Spleen (tissue), 11 donors: ENCODE data around the gene PVALEF. TPM values are rescaled to one million over a fixed set of nuclear protein-coding genes. Genes with fewer than 3 reads are reported as not detected.
A peak's percentile ranks its signal among the peaks of the same experiment; 100 is the strongest.

Experiments
- DNase-seq: peaks from one replicate; pipeline ENCODE4 v3.0.0-alpha.2; 2020
- H3K27ac ChIP-seq, 8 donors: fragments of 200-600 bp; sonication (generic) in 7 of 8; 1 replicate in 4 of 8; 2 replicates in 4 of 8; pipeline versions ENCODE4 v1.5.0 to v1.8.0; 2016 to 2021; ENCODE audit warnings: inconsistent platforms in 4 of 8, mild to moderate bottlenecking in 4 of 8, moderate library complexity in 1 of 8
- H3K27me3 ChIP-seq, 7 donors: fragments of 200-600 bp; sonication (generic) in 6 of 7; replicated peaks in 1 of 7; 1 replicate in 4 of 7; 2 replicates in 3 of 7; pipeline versions ENCODE4 v1.5.0 to v1.8.0; 2016 to 2021; ENCODE audit warnings: inconsistent platforms in 3 of 7, mild to moderate bottlenecking in 1 of 7
- H3K36me3 ChIP-seq, 6 donors: fragments of 200-600 bp; sonication (generic) in 5 of 6; 1 replicate in 4 of 6; 2 replicates in 2 of 6; pipeline versions ENCODE4 v1.5.0 to v1.8.0; 2016 to 2021; ENCODE audit warnings: inconsistent platforms in 2 of 6
- H3K4me1 ChIP-seq, 6 donors: fragments of 200-600 bp; sonication (generic) in 5 of 6; 1 replicate in 3 of 6; 2 replicates in 3 of 6; pipeline versions ENCODE4 v1.5.0 to v1.8.0; 2016 to 2021; ENCODE audit warnings: inconsistent platforms in 3 of 6
- H3K4me3 ChIP-seq, 8 donors: fragments of 200-600 bp; sonication (generic) in 7 of 8; 1 replicate in 4 of 8; 2 replicates in 4 of 8; pipeline versions ENCODE4 v1.5.0 to v1.8.0; 2016 to 2021; ENCODE audit warnings: inconsistent platforms in 4 of 8, mild to moderate bottlenecking in 4 of 8, moderate library complexity in 2 of 8
- H3K9me3 ChIP-seq, 8 donors: fragments of 200-600 bp; sonication (generic) in 7 of 8; 1 replicate in 4 of 8; 2 replicates in 4 of 8; pipeline versions ENCODE4 v1.5.0 to v1.8.0; 2016 to 2021; ENCODE audit warnings: inconsistent platforms in 4 of 8
- POLR2A ChIP-seq, 3 donors: fragments of 450-650 bp; IDR thresholded peaks; one replicate each; pipeline ENCODE4 v1.5.1; 2017; ENCODE audit warnings: antibody characterized with exemption in 3 of 3, mild to moderate bottlenecking in 1 of 3
- POLR2AphosphoS5 ChIP-seq, 3 donors: sonication (generic); formaldehyde crosslinking; IDR thresholded peaks; one replicate each; pipeline ENCODE4 v1.5.1; 2017; ENCODE audit warnings: antibody characterized with exemption in 3 of 3
- WGBS, 5 donors: extraction: QIAGEN DNeasy Blood & Tissue Kit in 3 of 5; methylation state at CpG; one replicate each; pipeline versions ENCODE4 v1.1.5 to v1.1.7; 2013 to 2018; 5-methylcytosine and 5-hydroxymethylcytosine counted together
- intact Hi-C: fragments of 100-400 bp; cut with DNase I; formaldehyde crosslinking; loops from one replicate; pipeline ENCODE4 v1.15.0; 2023; ENCODE audit warnings: low total_unique reads
- polyA plus RNA-seq, 3 donors: library from polyadenylated mRNA; stranded (reverse); fragments of 200-250 nt; gene quantifications; one replicate each; pipeline ENCODE4 v1.2.1, GENCODE V29; 2013
- total RNA-seq, 7 donors: library from RNA; depleted of rRNA in 3 of 7; stranded (reverse); fragments of >200 nt in 3 of 7; fragmentation: NEBNext Ultra II Directional in 4 of 7; extraction: Animal tissue kit (Norgen Biotek cat#: 25700) in 4 of 7; gene quantifications; one replicate each; pipeline versions ENCODE4 v1.1.0 to v1.2.1, GENCODE V29; 2016 to 2021
- TF ChIP-seq, protein P1 (sequence below), 11 experiments: fragments of 200-600 bp in 7 of 11; fragments of 450-650 bp in 4 of 11; sonication (generic) in 4 of 11; IDR thresholded peaks in 8 of 11; conservative IDR thresholded peaks in 3 of 11; 1 replicate in 7 of 11; 2 replicates in 4 of 11; pipeline versions ENCODE4 v1.4.0 to v1.8.0; 2016 to 2021; ENCODE audit warnings: antibody characterized with exemption in 11 of 11, inconsistent platforms in 4 of 11, mild to moderate bottlenecking in 1 of 11
- donor health status: healthy with polysubstance abuse.
- donor health status: DM: no; HTN: no; CAD: no; lungs with moderate emphysema.
- donor health status: DM: no; HTN: no; CAD: no.
- donor health status: Bipolar disorder and iron deficiency.
- donor health status: healthy.
- donor health status: DM: no; HTN: no; CAD: no.
- donor health status: DM: yes; HTN: yes; CAD: no.

PVALEF gene
- total and polyA plus RNA-seq, 10 donors = not detected

DNA sequence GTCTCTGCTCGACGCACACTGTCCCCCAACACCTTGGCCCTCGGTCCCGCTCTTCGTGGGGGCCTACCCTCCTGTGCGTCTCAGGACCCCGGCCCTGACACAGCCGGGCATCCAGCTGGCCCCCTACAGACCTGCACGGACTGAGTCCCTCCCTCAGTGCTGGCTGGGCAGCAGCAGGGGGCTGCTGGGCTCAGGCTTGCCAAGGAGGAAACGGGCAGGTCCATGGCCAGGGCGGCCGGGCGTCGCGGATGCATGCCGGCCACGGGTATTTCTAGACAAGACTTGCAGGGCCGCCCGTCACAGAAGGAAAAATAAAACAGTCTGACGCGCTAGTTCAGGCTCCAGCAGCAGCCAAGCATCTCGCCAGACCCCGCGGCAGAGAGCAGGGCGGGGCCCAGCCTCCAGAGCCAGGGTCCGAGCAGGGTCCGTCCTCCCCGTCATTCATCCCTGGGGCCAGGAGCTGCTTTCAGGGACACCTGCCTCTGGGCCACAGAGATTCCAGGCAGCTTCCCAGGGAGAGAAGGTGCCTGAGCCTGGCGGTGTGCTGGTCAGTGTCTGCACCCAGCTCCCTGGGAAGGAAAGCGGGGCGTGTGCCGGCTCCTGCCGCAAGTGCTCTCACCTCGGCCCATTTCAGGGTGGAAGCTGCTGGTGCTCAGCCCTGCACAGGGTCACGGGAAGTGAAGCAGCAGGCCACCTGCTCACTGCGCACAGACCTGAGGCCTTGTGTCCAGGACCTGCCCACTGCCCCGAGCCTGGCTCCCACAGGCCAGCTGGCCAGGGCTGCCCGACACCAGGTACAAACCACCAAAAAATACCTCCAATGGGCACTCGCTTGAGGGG lies 7.2 kb upstream of the PVALEF start:
- H3K27ac ChIP-seq = peak overlapping the region in 4 of 8 donors; percentile 14 to 27 (median 18)
- peak; percentile 76 for DNase-seq
- TF ChIP-seq POLR2A (IDR thresholded peaks at IDR 0.05) (no peak), POLR2AphosphoS5 (IDR thresholded peaks at IDR 0.05) (no peak)
- TF ChIP-seq, protein P1, sequence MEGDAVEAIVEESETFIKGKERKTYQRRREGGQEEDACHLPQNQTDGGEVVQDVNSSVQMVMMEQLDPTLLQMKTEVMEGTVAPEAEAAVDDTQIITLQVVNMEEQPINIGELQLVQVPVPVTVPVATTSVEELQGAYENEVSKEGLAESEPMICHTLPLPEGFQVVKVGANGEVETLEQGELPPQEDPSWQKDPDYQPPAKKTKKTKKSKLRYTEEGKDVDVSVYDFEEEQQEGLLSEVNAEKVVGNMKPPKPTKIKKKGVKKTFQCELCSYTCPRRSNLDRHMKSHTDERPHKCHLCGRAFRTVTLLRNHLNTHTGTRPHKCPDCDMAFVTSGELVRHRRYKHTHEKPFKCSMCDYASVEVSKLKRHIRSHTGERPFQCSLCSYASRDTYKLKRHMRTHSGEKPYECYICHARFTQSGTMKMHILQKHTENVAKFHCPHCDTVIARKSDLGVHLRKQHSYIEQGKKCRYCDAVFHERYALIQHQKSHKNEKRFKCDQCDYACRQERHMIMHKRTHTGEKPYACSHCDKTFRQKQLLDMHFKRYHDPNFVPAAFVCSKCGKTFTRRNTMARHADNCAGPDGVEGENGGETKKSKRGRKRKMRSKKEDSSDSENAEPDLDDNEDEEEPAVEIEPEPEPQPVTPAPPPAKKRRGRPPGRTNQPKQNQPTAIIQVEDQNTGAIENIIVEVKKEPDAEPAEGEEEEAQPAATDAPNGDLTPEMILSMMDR (IDR thresholded peaks at IDR 0.05 in 8 of 11, conservative IDR thresholded peaks at IDR 0.05 in 3 of 11) = no peak
- WGBS, 5 donors = 76 to 84% (median 81%) methylated on average over 25 to 39 of the region's 39 CpGs
- peaks cover 6 to 60% (median 29%) of the 10 kb centered on the region in 6 donors for H3K4me1 ChIP-seq
- peaks cover 0 to 3% (median 0%) of the 10 kb centered on the region in 6 donors for H3K36me3 ChIP-seq
- peaks cover 0 to 38% (median 4%) of the 10 kb centered on the region in 7 donors for H3K27me3 ChIP-seq
- intact Hi-C loops = no loop called here
- H3K9me3 ChIP-seq = no peaks in the 10 kb centered on the region
- H3K4me3 ChIP-seq = peak overlapping the region in 1 of 8 donors; percentile 71

DNA sequence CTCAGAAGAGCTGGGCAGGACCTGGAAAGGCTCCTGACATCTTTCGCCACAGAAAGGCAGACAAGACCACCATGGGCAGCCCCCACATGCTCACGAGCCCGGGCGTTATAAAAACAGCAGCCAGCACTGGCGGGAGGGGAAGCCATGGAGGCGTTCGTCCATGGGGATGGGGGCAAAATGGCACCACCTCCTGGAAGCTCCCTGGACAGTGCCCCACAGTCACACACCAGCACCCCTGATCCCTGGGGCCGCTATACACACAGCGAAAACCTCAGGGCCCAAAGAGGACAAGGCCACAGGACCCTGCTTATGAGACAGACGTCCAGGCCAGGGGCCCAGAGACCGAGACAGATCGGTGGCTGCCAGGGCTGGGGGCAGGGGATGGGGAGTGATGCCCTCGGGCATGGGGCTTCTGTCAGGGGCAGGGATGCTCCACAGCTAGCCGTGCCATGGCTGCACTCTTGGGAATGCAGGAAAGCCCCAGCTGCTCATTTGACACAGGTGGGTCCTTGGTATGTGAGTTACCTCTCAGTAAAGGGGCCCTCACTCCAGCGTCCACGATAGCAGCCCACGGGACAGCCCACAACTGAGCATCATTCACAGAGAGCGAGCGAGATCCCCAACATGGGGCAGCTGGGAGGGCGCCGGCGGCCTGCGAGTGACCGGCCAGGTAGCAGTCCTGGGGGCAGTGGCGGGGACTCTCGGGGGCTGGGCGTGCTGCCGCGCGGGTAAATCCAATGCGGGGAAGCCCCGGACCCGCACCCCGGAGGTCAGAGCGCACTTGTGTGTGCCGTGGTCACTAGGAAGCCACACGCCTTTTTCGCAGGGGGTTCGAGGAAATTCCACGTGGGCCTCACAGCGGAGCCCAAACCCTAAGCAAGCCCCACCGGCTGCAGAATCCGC lies 6.4 kb upstream of the PVALEF start:
- peak; percentile 76 for DNase-seq
- Histone ChIP-seq H3K27me3 (peaks cover 0 to 46% (median 4%) of the 10 kb centered on the region in 7 donors), H3K4me3 (peak overlapping the region in 7 of 8 donors; percentile 35 to 71 (median 45)), H3K9me3 (no peaks in the 10 kb centered on the region), H3K4me1 (peaks cover 6 to 52% (median 29%) of the 10 kb centered on the region in 6 donors), H3K36me3 (peaks cover 0 to 3% (median 0%) of the 10 kb centered on the region in 6 donors), H3K27ac (peak overlapping the region in 4 of 8 donors; percentile 73 to 94 (median 82))
- TF ChIP-seq, protein P1 (IDR thresholded peaks at IDR 0.05 in 8 of 11, conservative IDR thresholded peaks at IDR 0.05 in 3 of 11) = no peak
- no peak for TF ChIP-seq POLR2A (IDR thresholded peaks at IDR 0.05)
- no peak for TF ChIP-seq POLR2AphosphoS5 (IDR thresholded peaks at IDR 0.05)
- intact Hi-C loops = no loop called here
- 85 to 91% (median 87%) methylated on average over 40 to 43 of the region's 43 CpGs for WGBS, 5 donors

DNA sequence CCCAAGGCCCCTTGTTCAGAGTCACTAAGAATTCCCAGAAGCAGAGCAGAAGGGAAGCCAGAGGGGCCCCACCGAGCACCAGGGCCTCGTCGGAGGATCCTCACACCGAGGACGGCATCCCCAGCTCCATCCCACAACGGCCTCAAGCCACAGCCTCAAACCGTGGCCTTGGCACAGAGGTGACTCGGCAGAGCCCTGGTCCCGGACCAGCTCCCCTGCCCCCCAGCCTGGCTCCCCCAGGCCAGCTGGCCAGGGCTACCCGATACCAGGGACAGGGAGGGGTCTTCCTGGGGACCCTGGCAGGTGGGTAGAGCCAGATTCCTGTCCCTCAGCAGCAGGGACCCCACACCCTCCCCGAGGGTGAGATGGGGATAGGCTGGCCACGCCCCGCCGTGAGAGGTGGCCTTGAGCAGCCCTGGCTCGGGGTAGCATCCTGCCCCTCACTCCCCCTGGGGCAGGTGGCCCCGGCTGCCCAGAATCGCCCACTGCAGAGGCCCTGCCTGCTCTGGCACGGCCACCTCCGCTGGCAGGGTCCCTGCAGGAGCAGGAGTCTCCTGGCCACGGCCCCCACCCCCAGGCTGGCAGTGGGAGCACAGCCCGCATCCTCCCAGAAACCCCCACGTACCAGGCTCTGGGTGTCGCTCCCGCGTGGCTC lies 5.6 kb upstream of the PVALEF start:
- TF ChIP-seq POLR2AphosphoS5 (IDR thresholded peaks at IDR 0.05) (no peak), POLR2A (IDR thresholded peaks at IDR 0.05) (no peak)
- TF ChIP-seq, protein P1 (IDR thresholded peaks at IDR 0.05 in 8 of 11, conservative IDR thresholded peaks at IDR 0.05 in 3 of 11) = no peak
- intact Hi-C loops = no loop called here
- H3K4me3 ChIP-seq = peak overlapping the region; percentile 27 to 71 (median 44)
- H3K36me3 ChIP-seq = peaks cover 0 to 3% (median 0%) of the 10 kb centered on the region in 6 donors
- H3K27me3 ChIP-seq = peaks cover 0 to 54% (median 7%) of the 10 kb centered on the region in 7 donors
- peak; percentile 86 for DNase-seq
- peak overlapping the region; percentile 37 to 94 (median 74) for H3K27ac ChIP-seq
- WGBS, 5 donors = 23 to 53% (median 43%) methylated on average over 3 to 25 of the region's 25 CpGs
- peaks cover 6 to 54% (median 33%) of the 10 kb centered on the region in 6 donors for H3K4me1 ChIP-seq
- no peaks in the 10 kb centered on the region for H3K9me3 ChIP-seq
